A673 (cell line): ENCODE measurements around the gene AGO3. TPM values are rescaled to one million over a fixed set of nuclear protein-coding genes. Genes with fewer than 3 reads are reported as not detected.

Experiments used
- BruUV-seq: library from RNA; stranded (reverse); fragments of 400-500 nt; replicated peaks from 2 replicates; lab custom pipeline; 2021; lab: Mats Ljungman, UMichigan
- CTCF ChIA-PET: fragments of 300-600 bp; sonication (Branson Sonifier 250); formaldehyde crosslinking; loops from one replicate; lab custom pipeline; 2022; ENCODE audit warnings: antibody characterized with exemption; lab: Charles Lee
- POLR2A ChIA-PET: fragments of 300-600 bp; sonication (Branson Sonifier 250); formaldehyde crosslinking; loops from one replicate; lab custom pipeline; 2022; ENCODE audit warnings: antibody characterized with exemption; ENCODE audit not compliant: low non-redundant PET; lab: Charles Lee
- DNase-seq: peaks from one replicate; pipeline ENCODE4 v3.0.0-alpha.2; 2015; ENCODE audit warnings: low spot score
- H3K27ac ChIP-seq: fragments of 200-600 bp; sonication (generic); 2 replicates; pipeline ENCODE4 v1.5.1; 2016; ENCODE audit warnings: mixed run types, low read depth, mild to moderate bottlenecking, mixed read lengths, antibody characterized with exemption, low read length; ENCODE audit not compliant: poor library complexity, severe bottlenecking
- H3K27me3 ChIP-seq: fragments of 200-600 bp; sonication (generic); replicated peaks from 2 replicates; pipeline ENCODE4 v1.6.1; 2017; ENCODE audit warnings: mixed run types, low read depth, mild to moderate bottlenecking, mixed read lengths, antibody characterized with exemption, low read length; ENCODE audit not compliant: insufficient read depth, poor library complexity
- H3K36me3 ChIP-seq: fragments of 200-600 bp; sonication (generic); 2 replicates; pipeline ENCODE4 v1.6.1; 2016; ENCODE audit warnings: mixed run types, mild to moderate bottlenecking, mixed read lengths, antibody characterized with exemption, low read length; ENCODE audit not compliant: insufficient read depth, poor library complexity, severe bottlenecking
- H3K4me1 ChIP-seq: fragments of 200-600 bp; sonication (generic); 2 replicates; pipeline ENCODE4 v1.6.1; 2017; ENCODE audit warnings: mixed run types, mild to moderate bottlenecking, mixed read lengths, antibody characterized with exemption, low read length; ENCODE audit not compliant: insufficient read depth, poor library complexity, severe bottlenecking
- H3K4me3 ChIP-seq: fragments of 200-600 bp; sonication (generic); 2 replicates; pipeline ENCODE4 v1.5.1; 2016; ENCODE audit warnings: low read depth, mixed run types, mild to moderate bottlenecking, mixed read lengths, low read length; ENCODE audit not compliant: poor library complexity, severe bottlenecking
- H3K9me3 ChIP-seq: fragments of 200-600 bp; sonication (generic); 2 replicates; pipeline ENCODE4 v1.6.1; 2016; ENCODE audit warnings: mixed run types, low read depth, mild to moderate bottlenecking, mixed read lengths, antibody characterized with exemption, low read length; ENCODE audit not compliant: poor library complexity, severe bottlenecking
- EZH2 ChIP-seq: fragments of 200-600 bp; sonication (generic); IDR thresholded peaks from 2 replicates; pipeline ENCODE4 v1.6.1; 2017; ENCODE audit warnings: borderline replicate concordance, low read depth, mild to moderate bottlenecking, mixed read lengths, antibody characterized with exemption, low read length; ENCODE audit not compliant: poor library complexity, severe bottlenecking
- intact Hi-C: fragments of 100-400 bp; cut with micrococcal nuclease; formaldehyde crosslinking; loops from one replicate; pipeline ENCODE4 v1.10.0; 2022; ENCODE audit not compliant: unreplicated experiment
- total RNA-seq: library from RNA; stranded (reverse); gene quantifications from 2 replicates; pipeline ENCODE4 v1.2.3, GENCODE V29; 2021
- TF ChIP-seq, protein P1 (sequence below): fragments of 300-800, 200-600 bp; sonication (generic); conservative IDR thresholded peaks from 2 replicates; pipeline ENCODE4 v1.5.1; 2017; ENCODE audit warnings: low read depth, mild to moderate bottlenecking, antibody characterized with exemption, low read length, moderate library complexity, mixed read lengths

The AGO3 gene
- total RNA-seq, 1 experiment from 2014 or later = 44.2 TPM

DNA sequence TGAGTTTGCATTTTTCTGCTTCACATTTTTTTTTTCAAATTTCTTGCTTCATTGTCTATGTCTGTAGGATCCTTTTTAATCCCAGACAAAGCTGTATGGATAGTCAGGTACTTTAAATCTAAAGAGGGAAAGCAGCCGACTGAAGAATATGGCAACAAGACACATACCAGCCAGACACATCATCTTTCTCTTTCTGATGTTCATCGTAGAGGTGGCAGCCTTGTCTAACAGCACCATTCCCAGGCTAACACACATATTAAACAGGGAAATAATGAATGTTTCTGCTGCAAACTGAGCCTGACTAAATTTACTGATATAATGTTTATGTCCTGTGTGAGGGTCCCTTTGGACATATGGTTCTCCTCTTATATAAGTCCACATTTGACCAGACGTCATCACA is 149.3 kb downstream of the AGO3 start:
- DNase-seq = no peak
- Histone ChIP-seq H3K4me3 (no peak overlapping the region), H3K36me3 (no peaks in the 10 kb centered on the region), H3K27ac (no peak overlapping the region), H3K27me3 (no peaks in the 10 kb centered on the region), H3K9me3 (no peaks in the 10 kb centered on the region), H3K4me1 (no peaks in the 10 kb centered on the region)
- no TSS peak for BruUV-seq
- TF ChIP-seq, protein P1, sequence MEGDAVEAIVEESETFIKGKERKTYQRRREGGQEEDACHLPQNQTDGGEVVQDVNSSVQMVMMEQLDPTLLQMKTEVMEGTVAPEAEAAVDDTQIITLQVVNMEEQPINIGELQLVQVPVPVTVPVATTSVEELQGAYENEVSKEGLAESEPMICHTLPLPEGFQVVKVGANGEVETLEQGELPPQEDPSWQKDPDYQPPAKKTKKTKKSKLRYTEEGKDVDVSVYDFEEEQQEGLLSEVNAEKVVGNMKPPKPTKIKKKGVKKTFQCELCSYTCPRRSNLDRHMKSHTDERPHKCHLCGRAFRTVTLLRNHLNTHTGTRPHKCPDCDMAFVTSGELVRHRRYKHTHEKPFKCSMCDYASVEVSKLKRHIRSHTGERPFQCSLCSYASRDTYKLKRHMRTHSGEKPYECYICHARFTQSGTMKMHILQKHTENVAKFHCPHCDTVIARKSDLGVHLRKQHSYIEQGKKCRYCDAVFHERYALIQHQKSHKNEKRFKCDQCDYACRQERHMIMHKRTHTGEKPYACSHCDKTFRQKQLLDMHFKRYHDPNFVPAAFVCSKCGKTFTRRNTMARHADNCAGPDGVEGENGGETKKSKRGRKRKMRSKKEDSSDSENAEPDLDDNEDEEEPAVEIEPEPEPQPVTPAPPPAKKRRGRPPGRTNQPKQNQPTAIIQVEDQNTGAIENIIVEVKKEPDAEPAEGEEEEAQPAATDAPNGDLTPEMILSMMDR = no peak
- TF ChIP-seq EZH2 = no peak
- POLR2A ChIA-PET = no interaction called here
- intact Hi-C loops = no loop called here
- CTCF ChIA-PET = no interaction called here

DNA sequence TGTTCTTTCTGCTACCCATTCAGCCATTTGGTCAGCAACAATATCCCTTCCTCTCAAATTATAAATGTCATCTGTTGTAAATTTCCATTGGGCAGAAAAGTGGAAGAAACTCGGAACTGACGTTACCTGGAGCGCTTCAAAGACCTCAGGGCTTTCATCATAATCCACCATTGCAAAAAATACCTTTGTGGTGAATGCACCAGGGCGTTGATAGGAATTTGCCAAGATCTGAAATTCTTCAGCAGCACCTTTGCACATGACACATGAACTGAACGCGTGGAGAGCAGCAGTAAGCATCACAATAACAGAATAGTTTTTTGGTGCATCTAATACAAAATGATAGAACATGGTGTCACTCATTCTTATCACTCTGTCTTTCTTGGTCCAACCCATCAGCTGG is 149.9 kb downstream of the AGO3 start:
- Histone ChIP-seq H3K4me1 (no peaks in the 10 kb centered on the region), H3K27me3 (no peaks in the 10 kb centered on the region), H3K36me3 (no peaks in the 10 kb centered on the region), H3K9me3 (no peaks in the 10 kb centered on the region), H3K27ac (no peak overlapping the region), H3K4me3 (no peak overlapping the region)
- no TSS peak for BruUV-seq
- TF ChIP-seq EZH2 = no peak
- TF ChIP-seq, protein P1 = no peak
- no peak for DNase-seq
- CTCF ChIA-PET = no interaction called here
- POLR2A ChIA-PET = no interaction called here
- intact Hi-C loops = no loop called here

DNA sequence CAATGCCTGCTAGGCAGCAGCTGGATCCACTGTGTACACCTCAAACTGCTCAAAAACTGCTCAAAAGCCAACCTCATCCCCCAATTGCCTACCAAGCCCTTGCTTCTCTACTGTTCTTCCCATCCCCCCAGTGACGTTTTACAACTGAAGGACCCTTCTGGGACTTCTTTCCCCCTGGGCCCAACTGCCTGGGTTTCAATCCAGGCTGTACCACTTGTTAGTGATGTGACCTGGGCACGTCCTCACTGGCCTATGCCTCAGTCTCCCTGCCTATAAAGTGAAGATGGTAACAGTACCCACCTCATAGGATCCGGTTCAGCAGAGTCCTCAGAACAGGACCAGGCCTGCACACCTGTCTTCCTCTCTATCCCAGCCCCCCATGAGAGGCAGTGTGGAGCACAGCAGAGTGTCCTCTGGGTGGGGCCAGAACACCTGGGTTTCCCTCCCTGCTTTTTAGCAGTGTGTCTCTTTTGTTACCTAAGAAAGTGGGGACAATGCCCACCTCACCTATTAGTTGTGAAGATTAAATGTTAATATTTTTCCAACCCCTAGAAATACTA is 151.1 kb downstream of the AGO3 start:
- ChIA-PET CTCF (no interaction called here), POLR2A (no interaction called here)
- TF ChIP-seq, protein P1 = no peak
- no peak for TF ChIP-seq EZH2
- no peak for DNase-seq
- BruUV-seq = no TSS peak
- Histone ChIP-seq H3K4me3 (no peak overlapping the region), H3K9me3 (no peaks in the 10 kb centered on the region), H3K36me3 (no peaks in the 10 kb centered on the region), H3K27ac (no peak overlapping the region), H3K4me1 (no peaks in the 10 kb centered on the region), H3K27me3 (no peaks in the 10 kb centered on the region)
- intact Hi-C loops = no loop called here
